Ovary (tissue), 9 donors: ENCODE data around the gene FMN1. TPM values are rescaled to one million over a fixed set of nuclear protein-coding genes. Genes with fewer than 3 reads are reported as not detected.

ENCODE experiments used
- DNase-seq, 5 donors: peaks; one replicate each; pipeline ENCODE4 v3.0.0-alpha.2; 2019 to 2020
- H3K27ac ChIP-seq, 2 donors: fragments of 200-600 bp; one replicate each; pipeline versions ENCODE4 v1.5.1 to v1.8.0; 2019 to 2022
- H3K27me3 ChIP-seq: fragments of 200-600 bp; one replicate; pipeline ENCODE4 v1.8.0; 2022
- H3K36me3 ChIP-seq: fragments of 200-600 bp; sonication (generic); one replicate; pipeline ENCODE4 v1.5.1; 2019
- H3K4me1 ChIP-seq: one replicate; pipeline ENCODE4 v1.8.1; 2013; ENCODE audit warnings: mild to moderate bottlenecking, moderate library complexity; ENCODE audit not compliant: insufficient read depth
- H3K4me3 ChIP-seq: fragments of 200-600 bp; sonication (generic); one replicate; pipeline ENCODE4 v1.5.1; 2017
- H3K9me3 ChIP-seq, 2 donors: fragments of 200-600 bp in 1 of 2; sonication (generic) in 1 of 2; one replicate each; pipeline versions ENCODE4 v1.5.1 to v1.8.1; 2013 to 2019; ENCODE audit warnings: mild to moderate bottlenecking in 1 of 2, moderate library complexity in 1 of 2
- CTCF ChIP-seq, 3 donors: fragments of 450-650 bp in 2 of 3; fragments of 200-600 bp in 1 of 3; IDR thresholded peaks; one replicate each; pipeline versions ENCODE4 v1.5.1 to v1.8.0; 2016 to 2022; ENCODE audit warnings: antibody characterized with exemption in 3 of 3, mild to moderate bottlenecking in 1 of 3
- EP300 ChIP-seq: sonication (generic); formaldehyde crosslinking; IDR thresholded peaks from one replicate; pipeline ENCODE4 v1.6.1; 2017; ENCODE audit warnings: antibody characterized with exemption
- POLR2A ChIP-seq: fragments of 450-650 bp; IDR thresholded peaks from one replicate; pipeline ENCODE4 v1.6.1; 2017; ENCODE audit warnings: antibody characterized with exemption, mild to moderate bottlenecking, moderate library complexity
- WGBS, 3 donors: extraction: QIAGEN DNeasy Blood & Tissue Kit in 1 of 3; methylation state at CpG; one replicate each; pipeline versions ENCODE4 v1.1.5 to v1.1.7; 2013 to 2017; 5-methylcytosine and 5-hydroxymethylcytosine counted together
- intact Hi-C, 4 donors: fragments of 100-400 bp; cut with DNase I; formaldehyde crosslinking; loops; one replicate each; pipeline versions ENCODE4 v1.11.0 to v1.15.1; 2022 to 2023
- polyA plus RNA-seq, 2 donors: library from polyadenylated mRNA; stranded (reverse); fragments of 200-250 nt in 1 of 2; fragments of 350-450 nt in 1 of 2; fragmentation: Illumina TruSeq in 1 of 2; extraction: RNeasy Lipid Tissue Mini Kit (QIAGEN cat#74804) in 1 of 2; gene quantifications; one replicate each; pipeline ENCODE4 v1.2.3, GENCODE V29; 2013 to 2014
- total RNA-seq, 7 donors: library from RNA; depleted of rRNA in 2 of 7; stranded (reverse); fragments of >200 nt in 2 of 7; fragmentation: NEBNext Ultra II Directional in 3 of 7; extraction: Animal tissue kit (Norgen Biotek cat#: 25700) in 3 of 7; gene quantifications; one replicate each; pipeline versions ENCODE4 v1.1.0 to v1.2.4, GENCODE V29; 2016 to 2023
- donor health status: DM: no; HTN: no; CAD: no; lungs with moderate emphysema.
- donor health status: DM: no; HTN: no; CAD: no.
- donor health status: Bipolar disorder and iron deficiency.
- donor health status: DM: yes; HTN: yes; CAD: no.
- donor health status: DM: no; HTN: no; CAD: no.
- donor health status: DM: yes; HTN: yes; CAD: no.

FMN1 gene
- total and polyA plus RNA-seq, 9 donors, result 0.13 to 16.9 (median 2.6) TPM

- no peak for DNase-seq
- 45 to 68% (median 52%) methylated on average over 1 of the region's 1 CpG for WGBS, 3 donors
- Histone ChIP-seq H3K4me3 (no peak overlapping the region), H3K27me3 (no peaks in the 10 kb centered on the region), H3K9me3 (no peaks in the 10 kb centered on the region), H3K36me3 (no peaks in the 10 kb centered on the region), H3K27ac (no peak overlapping the region), H3K4me1 (no peaks in the 10 kb centered on the region)
- intact Hi-C loops, result no loop called here
- TF ChIP-seq EP300, result no peak
- no peak for TF ChIP-seq CTCF (IDR thresholded peaks at IDR 0.05)
Observed at GRCh38 chr15:33242165-33242564, 47.7 kb upstream of the FMN1 start.

- TF ChIP-seq POLR2A (no peak), EP300 (no peak)
- intact Hi-C loops, result no loop called here
- no peak overlapping the region for H3K27ac ChIP-seq
- no peaks in the 10 kb centered on the region for H3K36me3 ChIP-seq
- H3K27me3 ChIP-seq, result no peaks in the 10 kb centered on the region
- no peaks in the 10 kb centered on the region for H3K4me1 ChIP-seq
- no peak for DNase-seq
- H3K9me3 ChIP-seq, result no peaks in the 10 kb centered on the region
- WGBS, 3 donors, result 83 to 86% (median 83%) methylated on average over 4 of the region's 4 CpGs
- H3K4me3 ChIP-seq, result no peak overlapping the region
Observed at GRCh38 chr15:33236841-33237509, 42.5 kb upstream of the FMN1 start.

- intact Hi-C loops, result no loop called here
- 23 to 37% (median 26%) methylated on average over 5 of the region's 5 CpGs for WGBS, 3 donors
Observed at GRCh38 chr15:33234020-33234461, 39.5 kb upstream of the FMN1 start.

GRCh38 chr15:33226559-33227181 is 32.2 kb upstream of the FMN1 start:
- no peak for DNase-seq
- 75 to 80% (median 75%) methylated on average over 3 of the region's 3 CpGs for WGBS, 3 donors

More at GRCh38 chr15:33234020-33234461, 39.5 kb upstream of the FMN1 start:
- Histone ChIP-seq H3K27ac (no peak overlapping the region), H3K9me3 (no peaks in the 10 kb centered on the region), H3K4me3 (no peak overlapping the region), H3K36me3 (no peaks in the 10 kb centered on the region), H3K27me3 (no peaks in the 10 kb centered on the region), H3K4me1 (no peaks in the 10 kb centered on the region)
- TF ChIP-seq EP300 (no peak), POLR2A (no peak), CTCF (IDR thresholded peaks at IDR 0.05) (no peak)
- DNase-seq, result no peak

More at GRCh38 chr15:33226559-33227181, 32.2 kb upstream of the FMN1 start:
- Histone ChIP-seq H3K36me3 (no peaks in the 10 kb centered on the region), H3K27ac (no peak overlapping the region), H3K4me3 (no peak overlapping the region), H3K27me3 (no peaks in the 10 kb centered on the region), H3K9me3 (no peaks in the 10 kb centered on the region), H3K4me1 (no peaks in the 10 kb centered on the region)
- intact Hi-C loops, result no loop called here
- TF ChIP-seq EP300 (no peak), CTCF (IDR thresholded peaks at IDR 0.05) (no peak), POLR2A (no peak)
